K562 (cell line): ENCODE measurements around the gene HOTAIR. TPM values are rescaled to one million over a fixed set of nuclear protein-coding genes. Genes with fewer than 3 reads are reported as not detected.

Experiments used
- ATAC-seq: fragments of 200-7000 bp; cut with Tn5 transposase; 3 replicates; pipeline ENCODE4 v1.9.1; 2020; ENCODE audit warnings: moderate library complexity
- BruUV-seq: library from RNA; stranded (reverse); fragments of 400-500 nt; replicated peaks from 2 replicates; lab custom pipeline; 2021; lab: Mats Ljungman, UMichigan
- CTCF ChIA-PET: fragments of 300-600 bp; formaldehyde crosslinking; extraction: SDS; loops from one replicate; lab custom pipeline; 2021; ENCODE audit warnings: low intra/inter-chr PET ratio; lab: Yijun Ruan, JAX
- POLR2A ChIA-PET: fragments of 300-600, 350-650 bp; sonication (Branson Sonifier 250); formaldehyde crosslinking; extraction: SDS; loops from one replicate; lab custom pipeline; 2021; ENCODE audit warnings: antibody characterized with exemption, inconsistent platforms; lab: Yijun Ruan, JAX
- DNase-seq, 4 experiments: peaks; one replicate each; pipeline versions ENCODE4 v3.0.0 to v3.0.0-alpha.2; 2011 to 2018; ENCODE audit warnings: low spot score in 3 of 4, mixed read lengths in 3 of 4; ENCODE audit errors: extremely low read depth in 1 of 4
- FAIRE-seq: peaks from 2 replicates; lab custom pipeline; 2011; peaks lifted over from hg19 to GRCh38; lab: Jason Lieb, UNC
- H2AFZ ChIP-seq: 2 replicates; pipeline ENCODE4 v1.6.0; 2011; ENCODE audit warnings: low read depth, low read length, control low read depth, inconsistent platforms
- H3K27ac ChIP-seq: fragments of 200-600 bp; 3 replicates; pipeline ENCODE4 v1.8.0; 2011; ENCODE audit warnings: low read depth, mild to moderate bottlenecking, control low read depth, inconsistent platforms, low read length, moderate library complexity, mixed read lengths; ENCODE audit errors: extremely low read depth
- H3K27me3 ChIP-seq, 2 experiments: fragments of 300-600 bp in 1 of 2; 2 replicates in 1 of 2; 3 replicates in 1 of 2; pipeline versions ENCODE4 v1.6.0 to v1.8.0; 2011; ENCODE audit warnings: inconsistent platforms in 2 of 2, low read length in 2 of 2, mild to moderate bottlenecking in 1 of 2, mixed read lengths in 1 of 2, moderate library complexity in 1 of 2; ENCODE audit not compliant: control insufficient read depth in 2 of 2, insufficient read depth in 2 of 2
- H3K36me3 ChIP-seq: fragments of 300-600 bp; 3 replicates; pipeline ENCODE4 v1.8.0; 2011; ENCODE audit warnings: mild to moderate bottlenecking, low read length, inconsistent platforms; ENCODE audit not compliant: control insufficient read depth, insufficient read depth
- H3K4me1 ChIP-seq, 2 experiments: fragments of 200-600 bp in 1 of 2; replicated peaks in 1 of 2; 2 replicates in 1 of 2; 3 replicates in 1 of 2; pipeline versions ENCODE4 v1.5.1 to v1.8.0; 2011; ENCODE audit warnings: inconsistent platforms in 2 of 2, low read length in 2 of 2, mild to moderate bottlenecking in 1 of 2, mixed read lengths in 1 of 2, moderate library complexity in 1 of 2; ENCODE audit not compliant: control insufficient read depth in 2 of 2, insufficient read depth in 2 of 2
- H3K4me2 ChIP-seq: 2 replicates; pipeline ENCODE4 v1.6.1; 2011; ENCODE audit warnings: low read length, control low read depth, inconsistent platforms, mixed read lengths; ENCODE audit not compliant: insufficient read depth
- H3K4me3 ChIP-seq: fragments of 200-600 bp; sonication (generic), shearing (Covaris generic); 2 replicates; pipeline ENCODE4 v1.5.1; 2016; ENCODE audit warnings: control low read depth, inconsistent platforms
- H3K79me2 ChIP-seq: fragments of 200-600 bp; 3 replicates; pipeline ENCODE4 v1.8.0; 2011; ENCODE audit warnings: low read length, inconsistent platforms; ENCODE audit not compliant: control insufficient read depth, insufficient read depth
- H3K9ac ChIP-seq, 2 experiments: 2 replicates each; pipeline versions ENCODE4 v1.6.0 to v1.6.1; 2011; ENCODE audit warnings: low read depth in 2 of 2, low read length in 2 of 2, control low read depth in 1 of 2, inconsistent platforms in 1 of 2, mild to moderate bottlenecking in 1 of 2, mixed read lengths in 1 of 2; ENCODE audit not compliant: insufficient read depth in 1 of 2
- H3K9me1 ChIP-seq: one replicate; pipeline ENCODE4 v1.6.0; 2011; ENCODE audit warnings: inconsistent platforms, mild to moderate bottlenecking, low read length, moderate library complexity; ENCODE audit not compliant: control insufficient read depth, insufficient read depth
- H3K9me3 ChIP-seq: replicated peaks from 2 replicates; pipeline ENCODE4 v1.5.1; 2011; ENCODE audit warnings: low read depth, low read length, inconsistent platforms; ENCODE audit not compliant: control insufficient read depth, insufficient read depth
- H4K20me1 ChIP-seq: replicated peaks from 2 replicates; pipeline ENCODE4 v1.6.1; 2011; ENCODE audit warnings: low read length, inconsistent platforms, mixed read lengths; ENCODE audit not compliant: control insufficient read depth, insufficient read depth
- CBX2 ChIP-seq: fragments of 200-600 bp; sonication (generic); IDR thresholded peaks from one replicate; pipeline ENCODE4 v1.6.1; 2012; ENCODE audit warnings: mild to moderate bottlenecking, low read length, inconsistent platforms; ENCODE audit not compliant: insufficient read depth, poor library complexity, severe bottlenecking
- GABPB1 ChIP-seq: sonication (generic); formaldehyde crosslinking; IDR thresholded peaks from 2 replicates; pipeline ENCODE4 v1.8.0; 2022; ENCODE audit warnings: mild to moderate bottlenecking, missing genetic modification reagents
- STAT5A ChIP-seq: IDR thresholded peaks from 2 replicates; pipeline ENCODE4 v1.6.1; 2012; ENCODE audit warnings: low read length, inconsistent platforms, borderline replicate concordance
- WGBS: fragments of 100-300 bp; shearing (Covaris generic); methylation state at CpG from one replicate; pipeline ENCODE4 v1.1.6; 2016; ENCODE audit warnings: low coverage, mixed read lengths; ENCODE audit not compliant: insufficient coverage; ENCODE audit errors: missing lambda C conversion rate; 5-methylcytosine and 5-hydroxymethylcytosine counted together
- in situ Hi-C: fragments of 300-500 bp; cut with MboI; formaldehyde crosslinking; loops from 4 replicates; pipeline ENCODE4 v1.15.0; 2018; ENCODE audit warnings: inconsistent platforms, mixed read lengths
- intact Hi-C: fragments of 100-400 bp; cut with micrococcal nuclease; formaldehyde crosslinking; loops from 2 replicates; pipeline ENCODE4 v1.14.2; 2022
- polyA plus RNA-seq, 8 experiments: library from polyadenylated mRNA; depleted of rRNA in 4 of 8; stranded (reverse) in 5 of 8; unstranded in 3 of 8; fragments of >200 nt; fragmentation: Nextera tagmentation in 2 of 8; fragmentation: Illumina TruSeq in 1 of 8; extraction: Ambion mirVana in 2 of 8; extraction: Trizol in 1 of 8; gene quantifications; 2 replicates each; pipeline versions ENCODE4 v1.2.1 to v1.2.3, GENCODE V29; 2011 to 2014; ENCODE audit warnings: inconsistent platforms in 1 of 8, missing spikeins in 1 of 8
- total RNA-seq, 7 experiments: library from RNA; depleted of rRNA in 6 of 7; stranded (reverse); fragments of >200 nt in 6 of 7; fragmentation: Illumina TruSeq in 2 of 7; extraction: Trizol in 2 of 7; gene quantifications; 2 replicates each; pipeline versions ENCODE4 v1.2.1 to v1.2.3, GENCODE V29; 2011 to 2021; ENCODE audit warnings: low replicate concordance in 1 of 7

HOTAIR gene
- total and polyA plus RNA-seq, 9 of the 15 experiments (the other 6 are each of a cell fraction or from before 2014, with no cell fraction given) = 0.04 TPM; not detected in 8

DNA sequence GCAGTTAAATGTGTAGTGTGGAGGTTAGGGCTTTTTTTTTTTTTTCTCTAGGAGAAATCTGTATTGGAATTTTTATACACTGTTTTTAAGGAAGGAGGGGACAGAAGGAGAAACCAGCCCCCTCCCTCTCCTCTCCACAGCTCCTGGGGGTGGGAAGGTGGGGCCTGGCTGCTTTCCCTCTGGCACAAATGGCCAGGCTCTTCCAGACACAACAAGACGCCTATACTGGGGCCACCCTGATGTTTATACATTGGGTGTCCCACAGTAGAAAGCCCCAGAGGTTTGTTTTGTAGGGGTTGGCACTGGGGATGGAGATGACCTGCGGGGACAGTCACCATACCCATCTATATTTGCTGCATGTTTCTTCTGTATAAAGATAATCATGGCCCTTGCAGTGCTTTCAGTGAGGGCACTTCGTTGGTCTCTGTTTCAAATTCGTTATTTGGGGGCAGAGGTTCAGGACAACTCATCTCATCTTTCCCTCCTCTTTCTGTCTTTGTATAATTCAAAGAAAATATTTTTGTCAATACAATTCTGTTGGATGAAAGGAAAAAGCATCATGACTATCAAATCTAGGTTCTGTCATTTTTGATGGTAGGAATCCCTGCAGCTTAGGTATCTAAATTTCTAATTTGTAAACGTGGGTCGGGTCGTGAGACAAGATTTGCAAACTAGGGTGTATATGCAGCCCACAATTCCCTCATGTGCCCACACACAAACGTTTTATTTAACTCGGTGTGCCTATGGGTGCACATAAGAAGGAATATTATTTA lies 2.3 kb upstream of the HOTAIR start:
- FAIRE-seq = no peak
- intact Hi-C loops (no loop called here), in situ Hi-C loops (no loop called here)
- no peak for ATAC-seq
- no peak overlapping the region for H3K4me2 ChIP-seq
- H3K79me2 ChIP-seq = no peaks in the 10 kb centered on the region
- peaks cover 45 to 55% of the 10 kb centered on the region in 2 experiments for H3K27me3 ChIP-seq
- TF ChIP-seq CBX2 (peak; percentile 82), STAT5A (no peak), GABPB1 (CRISPR knock-in tag) (no peak)
- TF ChIP-seq, all 486 proteins: peak for 1
- H3K9me1 ChIP-seq = no peaks in the 10 kb centered on the region
- POLR2A ChIA-PET = interaction anchor here (1.0 to 1.9 kb wide), 4 partner anchors 11 to 249 kb away, joined by 3 to 11 read pairs (median 4); partner anchors contain the start of gene HOXC9
- 5% methylated on average over 9 of the region's 9 CpGs for WGBS
- peaks cover 2 to 27% of the 10 kb centered on the region in 2 experiments; a peak in 2 of 5 replicates for H3K4me1 ChIP-seq
- no peak for DNase-seq
- H2AFZ ChIP-seq = no peak overlapping the region
- no peaks in the 10 kb centered on the region for H3K36me3 ChIP-seq
- CTCF ChIA-PET = no interaction called here
- no TSS peak for BruUV-seq
- H3K4me3 ChIP-seq = no peak overlapping the region
- no peak overlapping the region for H3K9ac ChIP-seq
- peaks cover 5% of the 10 kb centered on the region; the same call in 1 of the 2 replicates for H4K20me1 ChIP-seq
- no peak overlapping the region for H3K27ac ChIP-seq
- H3K9me3 ChIP-seq = no peaks in the 10 kb centered on the region
